Cardiac muscle cell (in vitro differentiated cells and primary cell): ENCODE measurements around the gene TMEM59L. TPM values are rescaled to one million over a fixed set of nuclear protein-coding genes. Genes with fewer than 3 reads are reported as not detected.

Source experiments
- DNase-seq, 2 donors: peaks; one replicate each; pipeline versions ENCODE4 v3.0.0 to v3.0.0-alpha.2; 2010 to 2017; ENCODE audit warnings: low read depth in 1 of 2, low spot score in 1 of 2
- H3K27ac ChIP-seq: fragments of 200-600 bp; sonication (generic); 2 replicates; pipeline ENCODE4 v1.5.1; 2016
- H3K27me3 ChIP-seq: fragments of 200-600 bp; sonication (generic); 2 replicates; pipeline ENCODE4 v1.6.0; 2016; ENCODE audit warnings: control low read depth
- H3K36me3 ChIP-seq: fragments of 200-600 bp; sonication (generic); 2 replicates; pipeline ENCODE4 v1.5.1; 2016; ENCODE audit warnings: control low read depth
- H3K4me1 ChIP-seq: fragments of 200-600 bp; sonication (generic); 2 replicates; pipeline ENCODE4 v1.8.1; 2017; ENCODE audit warnings: low read depth, mild to moderate bottlenecking, mixed run types
- H3K4me3 ChIP-seq: fragments of 200-600 bp; sonication (generic); 2 replicates; pipeline ENCODE4 v1.5.1; 2016; ENCODE audit warnings: mild to moderate bottlenecking
- H3K9me3 ChIP-seq: fragments of 200-600 bp; sonication (generic); 2 replicates; pipeline ENCODE4 v1.5.1; 2017; ENCODE audit warnings: low read depth, mild to moderate bottlenecking, control low read depth
- polyA plus RNA-seq: library from polyadenylated mRNA; unstranded; fragments of >200 nt; fragmentation: Nextera tagmentation; extraction: Ambion mirVana; gene quantifications from 2 replicates; pipeline ENCODE4 v1.2.1, GENCODE V29; 2016
- total RNA-seq: library from RNA; depleted of rRNA; stranded (reverse); fragments of >200 nt; gene quantifications from 2 replicates; pipeline ENCODE4 v1.2.3, GENCODE V29; 2016
- TF ChIP-seq, protein P1 (sequence below): IDR thresholded peaks from 2 replicates; pipeline ENCODE4 v1.5.1; 2012; ENCODE audit warnings: low read depth, mild to moderate bottlenecking, low read length

The TMEM59L gene
- total and polyA plus RNA-seq, 2 experiments from 2014 or later = 1.6 to 2.0 TPM

- Histone ChIP-seq H3K4me1 (peaks cover 3% of the 10 kb centered on the region), H3K27me3 (peaks cover 93% of the 10 kb centered on the region), H3K9me3 (no peaks in the 10 kb centered on the region), H3K4me3 (no peak overlapping the region), H3K36me3 (no peaks in the 10 kb centered on the region), H3K27ac (no peak overlapping the region)
- DNase-seq = no peak
- TF ChIP-seq, protein P1, sequence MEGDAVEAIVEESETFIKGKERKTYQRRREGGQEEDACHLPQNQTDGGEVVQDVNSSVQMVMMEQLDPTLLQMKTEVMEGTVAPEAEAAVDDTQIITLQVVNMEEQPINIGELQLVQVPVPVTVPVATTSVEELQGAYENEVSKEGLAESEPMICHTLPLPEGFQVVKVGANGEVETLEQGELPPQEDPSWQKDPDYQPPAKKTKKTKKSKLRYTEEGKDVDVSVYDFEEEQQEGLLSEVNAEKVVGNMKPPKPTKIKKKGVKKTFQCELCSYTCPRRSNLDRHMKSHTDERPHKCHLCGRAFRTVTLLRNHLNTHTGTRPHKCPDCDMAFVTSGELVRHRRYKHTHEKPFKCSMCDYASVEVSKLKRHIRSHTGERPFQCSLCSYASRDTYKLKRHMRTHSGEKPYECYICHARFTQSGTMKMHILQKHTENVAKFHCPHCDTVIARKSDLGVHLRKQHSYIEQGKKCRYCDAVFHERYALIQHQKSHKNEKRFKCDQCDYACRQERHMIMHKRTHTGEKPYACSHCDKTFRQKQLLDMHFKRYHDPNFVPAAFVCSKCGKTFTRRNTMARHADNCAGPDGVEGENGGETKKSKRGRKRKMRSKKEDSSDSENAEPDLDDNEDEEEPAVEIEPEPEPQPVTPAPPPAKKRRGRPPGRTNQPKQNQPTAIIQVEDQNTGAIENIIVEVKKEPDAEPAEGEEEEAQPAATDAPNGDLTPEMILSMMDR = no peak
These were observed 7.0 kb upstream of the TMEM59L start for GRCh38 chr19:18605546-18606280.

GRCh38 chr19:18606281-18607225 lies 6.1 kb upstream of the TMEM59L start, which contains the start of gene CRLF1:
CRLF1 (minus strand) TSS chr19:18606799; CDS start chr19:18606656, 143 bp downstream.
- no peak within 1 kb of the TSS for H3K27ac ChIP-seq
- peaks cover 7% of the 10 kb centered on the region for H3K4me1 ChIP-seq
- H3K27me3 ChIP-seq = peaks cover 97% of the 10 kb centered on the region
- no peak within 1 kb of the TSS for H3K4me3 ChIP-seq
- H3K9me3 ChIP-seq = no peaks in the 10 kb centered on the region
- no peaks in the 10 kb centered on the region for H3K36me3 ChIP-seq
- TF ChIP-seq, protein P1 = no peak
- DNase-seq = no peak

DNA sequence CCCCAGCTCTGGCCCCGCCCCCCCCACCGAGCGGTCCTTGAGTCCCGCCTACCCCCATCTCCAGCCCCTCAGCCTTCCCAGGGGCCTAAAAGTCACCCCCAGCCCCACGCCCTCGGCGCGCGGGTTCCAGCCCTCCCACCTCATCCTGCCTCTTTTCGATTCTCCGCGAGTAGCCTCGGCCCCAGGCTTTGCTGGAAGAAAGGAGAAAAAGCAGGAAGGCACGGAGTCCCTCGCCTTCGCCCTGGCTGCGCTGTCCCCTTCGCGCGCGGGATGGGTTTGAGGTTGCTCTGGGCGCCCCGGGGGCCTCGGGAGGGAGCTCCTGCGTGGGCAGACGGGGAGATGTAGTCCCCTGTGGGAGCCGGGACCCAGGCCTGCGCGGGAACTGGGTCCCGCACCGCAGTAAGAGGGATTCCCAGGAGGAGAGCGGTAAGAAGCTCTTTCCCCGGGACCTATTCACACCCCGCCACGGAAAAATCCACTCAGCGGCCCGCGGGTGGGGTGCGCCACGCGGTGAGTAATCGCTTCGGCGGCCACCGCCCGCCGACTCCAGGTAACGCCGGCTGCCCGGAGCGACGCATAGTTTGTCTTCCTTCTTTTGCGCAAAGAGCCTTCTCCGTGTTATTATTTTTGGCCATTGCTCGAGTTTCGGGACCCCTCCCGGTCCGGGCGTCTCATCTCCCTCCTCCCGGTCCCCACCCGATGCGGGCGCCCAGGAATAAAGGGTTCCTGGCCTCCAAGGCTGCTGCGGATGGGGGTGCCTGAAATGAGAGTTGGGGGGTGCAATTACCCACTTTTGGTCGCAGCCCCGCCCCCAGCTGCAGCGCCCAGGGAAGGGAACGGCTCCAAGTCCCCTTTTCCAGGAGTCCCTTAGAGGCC lies 5.2 kb upstream of the TMEM59L start:
- H3K27me3 ChIP-seq = peaks cover 97% of the 10 kb centered on the region
- peaks cover 9% of the 10 kb centered on the region for H3K4me1 ChIP-seq
- no peak overlapping the region for H3K27ac ChIP-seq
- DNase-seq = no peak
- no peak overlapping the region for H3K4me3 ChIP-seq
- TF ChIP-seq, protein P1 = no peak
- H3K9me3 ChIP-seq = no peaks in the 10 kb centered on the region
- no peaks in the 10 kb centered on the region for H3K36me3 ChIP-seq

DNA sequence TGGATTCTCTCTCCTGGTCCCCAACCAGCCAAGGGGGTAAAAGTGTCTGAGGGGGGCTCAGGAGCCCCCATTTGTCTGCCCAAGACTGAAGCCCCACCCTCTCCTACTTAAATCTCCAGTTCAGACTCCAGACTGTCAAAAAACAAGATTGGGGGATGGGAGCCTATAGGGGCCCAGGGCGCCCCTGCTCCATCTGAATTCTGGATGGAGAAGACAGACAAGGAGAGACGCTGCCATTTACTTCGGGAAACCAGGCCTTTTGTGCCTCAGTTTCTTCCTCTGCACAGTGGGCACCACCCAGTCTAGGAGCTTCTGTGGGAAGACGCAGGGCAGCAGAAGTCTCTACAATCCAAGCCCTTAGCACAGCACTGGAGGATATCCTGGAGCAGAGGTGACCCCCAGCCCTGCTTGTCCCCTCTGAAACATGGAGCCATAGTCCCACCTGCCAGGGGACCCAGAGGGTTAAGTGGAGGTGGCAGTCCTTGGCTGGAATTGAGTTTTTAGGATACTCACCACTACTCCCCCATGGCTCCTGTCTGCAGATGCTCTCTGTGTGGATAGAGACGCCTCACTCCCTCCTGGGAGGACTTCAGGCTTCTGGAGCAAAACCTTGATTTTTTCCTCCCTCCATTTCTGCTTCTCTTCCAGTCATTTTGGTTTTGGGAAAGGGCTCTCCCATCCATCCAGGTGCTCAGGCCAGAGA lies 4.4 kb upstream of the TMEM59L start:
- no peak for DNase-seq
- Histone ChIP-seq H3K27me3 (peaks cover 97% of the 10 kb centered on the region), H3K9me3 (no peaks in the 10 kb centered on the region), H3K4me1 (peaks cover 15% of the 10 kb centered on the region), H3K27ac (no peak overlapping the region), H3K36me3 (no peaks in the 10 kb centered on the region), H3K4me3 (no peak overlapping the region)
- TF ChIP-seq, protein P1 = no peak
